Hematopoietic multipotent progenitor cell (in vitro differentiated cells): Measurements from ENCODE around the gene RCOR2. TPM values are rescaled to one million over a fixed set of nuclear protein-coding genes. Genes with fewer than 3 reads are reported as not detected.
"Not testable (repeated sequence)": the region's sequence is repeated elsewhere in the genome, so short reads cannot be mapped to it uniquely, and the experiment has no call there.

ENCODE experiments used
- DNase-seq, 3 donors: peaks; one replicate each; pipeline ENCODE4 v3.0.0-alpha.2; 2011 to 2015; ENCODE audit warnings: low read depth in 2 of 3, low spot score in 2 of 3
- total RNA-seq: library from RNA; depleted of rRNA; stranded (reverse); fragments of >200 nt; gene quantifications from one replicate; pipeline ENCODE4 v1.2.3, GENCODE V29; 2012

The RCOR2 gene
- total RNA-seq = 0.54 TPM

DNA sequence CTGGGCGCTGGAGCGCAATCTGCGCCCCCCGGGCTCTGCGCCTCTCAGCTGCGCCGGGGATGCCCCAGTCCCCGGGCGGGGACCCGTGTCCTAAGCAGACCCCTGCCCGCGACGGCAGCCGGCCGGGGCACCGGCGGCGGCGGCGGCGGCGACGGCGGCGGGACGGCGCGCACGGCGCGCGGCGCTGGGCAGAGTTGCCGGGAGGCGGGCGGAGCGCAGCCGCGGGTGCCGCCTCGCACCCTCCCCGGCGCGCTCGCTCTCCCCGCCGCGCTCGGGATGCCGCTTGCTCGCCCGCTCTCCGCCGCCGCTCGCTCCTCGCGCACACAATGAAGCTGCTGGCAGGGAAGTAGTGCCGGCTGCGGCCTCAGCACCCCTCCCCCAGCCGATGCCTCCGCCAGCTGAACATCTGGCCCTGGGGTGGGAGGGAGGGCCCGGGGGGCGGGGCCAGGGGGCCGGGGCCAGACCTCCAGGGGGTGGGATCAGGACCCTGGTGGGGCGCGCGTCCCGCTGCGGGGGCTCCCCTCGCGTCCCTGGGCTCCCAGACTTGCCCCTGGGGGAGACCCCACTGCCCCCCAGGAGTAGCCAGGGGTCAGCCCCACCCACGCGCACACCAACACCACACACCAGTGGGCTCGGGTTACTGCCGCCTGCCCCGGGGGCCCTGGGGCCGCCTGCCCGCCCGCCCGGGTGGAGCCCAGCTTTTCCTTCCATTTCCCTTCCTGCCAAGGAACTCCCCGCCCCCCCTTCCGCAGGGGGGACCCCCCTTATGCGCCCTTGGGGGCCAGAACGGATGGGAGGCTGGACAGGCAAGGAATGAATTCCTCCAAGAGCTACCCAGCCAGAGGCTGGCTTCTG is at the start of gene RCOR2:
Gene RCOR2 (minus strand): TSS at position 328 of the 855 bp plus-strand sequence. CDS start 708 bp downstream, outside the sequence.
- peak in 1 of 3 donors; percentile 78 for DNase-seq

DNA sequence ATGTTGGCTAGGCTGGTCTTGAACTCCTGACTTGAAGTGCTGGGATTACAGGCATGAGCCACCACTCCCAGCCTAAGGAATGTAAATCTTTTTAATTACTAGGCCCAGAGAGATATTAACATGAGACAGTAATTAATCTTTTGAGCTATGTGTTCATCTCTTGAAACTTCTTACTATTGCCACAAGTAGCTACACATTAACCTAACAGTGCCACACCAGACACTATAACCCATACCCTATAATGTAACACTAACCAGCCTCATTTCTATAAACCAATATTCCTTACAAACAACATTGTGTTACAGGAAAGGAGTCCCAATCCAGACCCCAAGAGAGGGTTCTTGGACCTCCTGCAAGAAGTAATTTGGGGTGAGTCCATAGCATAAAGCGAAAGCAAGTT is 49.5 kb upstream of the RCOR2 start:
- no peak for DNase-seq

DNA sequence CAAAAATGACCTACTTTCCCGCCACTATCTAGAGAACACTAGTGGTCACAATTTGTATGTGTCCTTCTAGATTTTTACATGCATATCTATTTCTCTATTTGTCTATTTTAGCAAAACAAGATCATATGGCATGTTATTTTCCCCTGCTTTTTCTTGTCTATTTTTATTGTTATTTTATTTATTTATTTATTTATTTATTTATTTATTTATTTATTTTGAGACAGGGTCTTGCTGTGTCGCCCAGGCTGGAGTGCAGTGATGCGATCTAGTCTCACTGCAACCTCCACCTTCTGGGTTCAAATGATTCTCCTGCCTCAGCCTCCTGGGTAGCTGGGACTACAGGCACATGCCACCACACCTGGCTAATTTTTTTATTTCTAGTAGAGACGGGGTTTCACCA is 46.9 kb upstream of the RCOR2 start:
- not testable (repeated sequence) for DNase-seq

DNA sequence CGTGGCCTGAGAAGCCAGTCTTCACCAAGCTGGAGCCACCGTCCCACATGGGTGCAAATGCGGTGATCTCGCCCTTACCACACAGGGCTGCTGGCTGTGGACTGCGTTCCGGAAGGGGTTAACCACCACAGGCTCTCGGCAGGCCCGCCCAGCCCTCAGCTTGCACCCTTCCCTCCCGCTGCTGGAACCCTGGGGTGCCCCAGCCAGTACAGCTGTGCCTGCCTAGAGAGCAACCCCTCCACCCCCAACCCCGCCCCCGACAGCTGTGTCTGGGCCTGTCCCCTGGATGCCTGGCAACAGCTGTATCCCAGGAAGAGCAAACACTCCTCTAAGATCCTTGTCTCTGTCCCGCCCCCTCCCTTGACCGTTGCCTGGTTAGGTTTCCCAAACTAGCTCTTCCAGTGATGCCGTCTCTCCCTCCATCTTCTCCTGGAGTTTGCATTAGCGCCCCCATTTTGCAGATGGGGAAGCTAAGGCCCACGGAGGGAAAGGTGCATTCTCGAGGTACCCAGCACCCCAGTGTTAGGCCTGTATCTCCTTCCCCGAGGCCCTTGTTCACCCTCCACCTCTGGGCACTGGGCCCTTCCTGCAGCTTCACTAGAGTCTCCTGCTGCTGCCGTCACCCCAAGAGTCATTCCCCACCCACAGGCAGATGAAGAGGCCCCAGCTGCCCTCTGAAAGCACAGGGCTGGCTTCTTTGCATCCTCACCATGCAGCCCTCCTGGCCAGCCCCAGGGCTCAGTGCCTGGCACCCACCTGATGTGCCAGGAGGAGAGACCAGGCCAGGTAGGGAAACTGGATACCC is 44.8 kb upstream of the RCOR2 start:
- DNase-seq = peak in 1 of 3 donors; percentile 15

DNA sequence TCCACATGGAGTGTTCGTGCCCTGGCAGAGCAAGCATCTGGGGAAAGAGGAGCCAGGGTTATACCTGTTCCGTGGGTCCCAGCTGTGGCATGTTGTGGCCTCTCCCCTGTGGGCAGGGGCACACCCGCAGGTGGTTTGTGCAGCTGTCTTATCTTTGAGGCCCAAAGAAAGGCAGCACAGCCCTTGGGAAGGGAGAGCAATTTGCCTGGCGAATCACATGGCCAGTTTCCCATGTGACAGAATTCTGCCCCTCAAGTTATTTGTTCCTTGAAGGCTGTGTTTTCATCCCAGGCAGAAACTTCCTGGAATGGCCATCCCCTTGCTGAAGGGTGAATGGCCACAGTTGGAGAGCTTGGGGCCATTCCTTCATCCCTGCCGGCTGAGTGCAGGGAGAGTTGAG is 41.0 kb upstream of the RCOR2 start:
- no peak for DNase-seq

DNA sequence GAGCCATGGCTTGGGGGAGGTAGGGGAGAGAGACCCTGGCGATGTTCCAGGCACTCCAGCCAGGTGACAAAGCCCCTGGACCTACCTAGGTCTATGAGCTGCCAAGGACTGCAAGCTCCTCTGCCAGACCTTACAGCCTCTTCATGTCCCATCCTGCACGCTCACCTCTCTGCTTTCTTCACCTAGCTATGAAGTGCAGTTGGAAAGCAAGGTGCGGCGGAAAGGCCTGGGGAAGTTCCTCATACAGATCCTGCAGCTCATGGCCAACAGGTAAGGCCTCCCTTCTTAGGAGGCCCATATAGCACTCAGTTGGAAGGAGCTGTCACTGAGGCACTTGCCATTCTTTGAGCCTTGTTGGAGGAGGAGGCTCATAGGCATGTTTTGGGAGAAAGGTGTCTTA is 35.6 kb upstream of the RCOR2 start:
- DNase-seq = no peak

DNA sequence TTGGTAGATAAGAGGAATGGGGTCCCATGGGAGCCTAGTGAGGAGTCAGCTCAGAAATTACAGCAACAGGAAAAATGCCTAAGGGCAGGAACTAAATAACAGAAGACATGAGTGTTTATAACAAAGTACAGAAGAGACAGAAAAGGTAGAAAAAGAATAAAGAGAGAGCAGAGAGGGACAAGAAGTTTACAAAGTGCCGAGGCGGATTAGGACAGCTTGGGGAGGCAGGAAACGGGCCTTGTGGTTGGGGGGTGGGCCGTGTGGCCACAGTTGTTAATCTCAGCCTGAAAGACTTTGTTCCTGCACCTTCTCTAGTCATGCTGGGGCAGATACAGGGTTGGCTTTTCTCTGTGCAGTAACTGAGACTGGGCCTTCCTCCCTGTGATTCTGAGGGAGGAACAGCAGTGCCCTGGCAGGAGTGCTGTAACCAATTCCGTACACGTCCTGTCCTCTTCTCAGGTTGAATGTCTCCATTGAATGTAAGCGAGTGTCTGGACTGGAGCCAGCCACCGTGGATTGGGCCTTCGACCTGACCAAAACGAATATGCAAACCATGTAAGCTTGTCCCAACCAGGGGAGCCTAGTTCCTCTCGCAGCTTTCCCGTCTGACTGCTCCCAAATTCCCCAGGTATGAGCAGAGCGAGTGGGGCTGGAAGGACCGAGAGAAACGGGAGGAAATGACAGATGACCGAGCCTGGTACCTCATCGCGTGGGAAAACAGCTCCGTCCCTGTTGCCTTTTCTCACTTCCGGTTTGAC is 35.0 kb upstream of the RCOR2 start:
- DNase-seq = peak in 2 of 3 donors; percentile 37 to 69

DNA sequence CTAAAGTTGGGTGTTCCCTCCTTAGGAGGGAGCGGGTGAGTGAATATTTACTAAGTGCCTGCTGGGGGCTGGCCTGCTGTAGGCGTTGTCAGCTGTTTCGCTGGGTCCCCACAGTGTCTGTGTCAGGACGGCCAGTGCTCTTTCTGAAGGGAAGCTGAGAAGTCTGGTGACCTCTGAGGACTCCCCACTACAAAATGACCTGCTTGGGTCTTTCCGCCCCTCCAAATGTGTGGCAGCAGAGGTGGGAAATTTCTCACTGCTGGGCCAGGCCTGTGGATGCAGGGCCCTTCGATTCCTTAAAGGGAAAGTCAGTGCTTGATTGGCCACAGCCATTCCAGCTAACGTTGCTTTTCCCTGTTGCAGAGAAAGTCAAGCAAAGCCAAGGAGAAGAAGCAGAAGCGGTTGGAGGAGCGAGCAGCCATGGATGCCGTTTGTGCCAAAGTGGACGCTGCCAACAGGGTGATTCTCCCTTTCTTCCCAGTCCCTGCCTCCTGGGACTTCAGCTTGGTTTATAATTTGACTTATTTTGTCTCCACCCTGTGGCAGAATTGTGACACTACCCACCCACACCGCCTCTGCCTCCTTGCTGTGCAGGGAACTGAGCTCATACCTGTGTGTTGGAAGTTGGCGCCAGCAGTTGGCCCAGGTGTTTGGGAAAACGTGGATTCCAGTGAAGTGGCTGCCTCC is 28.7 kb upstream of the RCOR2 start:
- peak in 2 of 3 donors; percentile 49 to 66 for DNase-seq

DNA sequence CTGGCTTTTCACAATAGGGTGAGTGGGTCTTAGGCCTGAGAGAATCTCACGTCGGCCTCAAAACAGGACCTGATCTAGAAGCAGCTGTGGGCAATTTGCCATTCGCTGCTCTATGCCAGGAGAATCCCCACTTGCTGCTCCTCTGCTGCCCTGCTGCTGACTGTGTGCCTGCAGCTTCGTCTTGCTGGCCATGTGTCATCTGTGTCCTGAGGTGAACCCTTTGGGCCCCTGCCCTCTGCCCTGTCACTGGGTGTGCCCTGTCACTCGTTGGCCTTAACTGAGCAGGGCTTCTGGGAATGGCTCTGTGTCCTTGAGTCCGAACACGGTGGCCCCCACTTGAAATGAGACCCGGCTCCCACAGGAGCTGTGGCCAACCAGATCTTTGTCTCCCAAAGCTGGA is 28.0 kb upstream of the RCOR2 start:
- DNase-seq = no peak

DNA sequence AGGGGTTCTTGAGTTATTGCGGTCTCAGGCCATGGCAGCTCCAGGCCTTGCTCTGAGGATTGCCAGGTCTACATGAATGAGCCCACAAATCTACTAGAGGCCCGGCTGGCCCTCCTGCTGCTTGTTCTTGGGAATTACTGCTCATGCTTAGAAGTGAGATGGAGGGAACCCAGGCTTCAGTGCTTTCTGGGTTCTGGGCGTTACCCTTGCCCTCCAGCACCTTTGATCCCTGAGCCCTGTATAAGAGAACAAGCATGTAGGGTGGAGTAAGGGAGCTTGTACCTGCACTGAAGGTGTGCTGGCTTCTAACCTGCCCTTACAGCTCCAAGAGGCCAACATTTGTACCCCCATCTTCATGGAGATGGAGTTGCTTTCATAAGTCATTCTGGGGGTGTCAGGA is 25.8 kb upstream of the RCOR2 start:
- DNase-seq = no peak

DNA sequence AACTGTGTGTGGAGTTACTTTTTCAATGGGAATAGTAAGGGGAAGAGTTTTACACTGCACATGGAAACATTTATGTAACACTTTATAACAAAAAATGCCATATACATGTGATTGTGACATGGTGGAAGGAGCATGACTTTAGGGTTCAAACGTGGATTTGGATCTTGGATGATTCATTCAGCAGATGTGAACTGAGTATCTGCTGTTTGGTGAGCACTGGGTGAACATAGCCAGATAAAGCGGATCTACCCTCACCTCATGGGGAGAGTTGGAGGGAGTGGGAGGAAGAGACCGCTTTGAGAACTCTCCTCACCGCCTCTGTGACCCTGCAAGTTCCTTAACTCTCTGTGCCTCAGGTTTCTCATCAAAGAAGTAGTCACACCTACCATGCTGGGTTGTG is 24.9 kb upstream of the RCOR2 start:
- no peak for DNase-seq

DNA sequence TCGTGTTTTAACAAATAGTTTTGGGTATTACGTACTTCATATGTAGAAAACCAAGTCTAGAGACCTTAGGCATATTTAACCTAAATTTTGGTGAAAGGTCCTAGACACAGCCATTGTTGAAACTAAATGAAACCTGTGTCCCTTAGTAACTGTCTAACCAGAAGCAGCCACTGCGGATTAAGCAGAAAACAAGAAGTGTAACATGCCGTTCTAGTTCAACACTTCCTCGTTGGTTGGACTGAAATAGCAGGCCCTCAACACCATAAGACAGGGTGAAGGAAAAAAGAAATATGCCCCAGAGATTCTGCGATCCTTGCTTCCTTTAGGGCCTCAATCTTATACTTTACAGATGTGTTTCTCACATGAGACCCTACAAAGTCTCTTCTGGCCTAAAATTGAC is 23.8 kb upstream of the RCOR2 start:
- DNase-seq = peak in 1 of 3 donors; percentile 69

DNA sequence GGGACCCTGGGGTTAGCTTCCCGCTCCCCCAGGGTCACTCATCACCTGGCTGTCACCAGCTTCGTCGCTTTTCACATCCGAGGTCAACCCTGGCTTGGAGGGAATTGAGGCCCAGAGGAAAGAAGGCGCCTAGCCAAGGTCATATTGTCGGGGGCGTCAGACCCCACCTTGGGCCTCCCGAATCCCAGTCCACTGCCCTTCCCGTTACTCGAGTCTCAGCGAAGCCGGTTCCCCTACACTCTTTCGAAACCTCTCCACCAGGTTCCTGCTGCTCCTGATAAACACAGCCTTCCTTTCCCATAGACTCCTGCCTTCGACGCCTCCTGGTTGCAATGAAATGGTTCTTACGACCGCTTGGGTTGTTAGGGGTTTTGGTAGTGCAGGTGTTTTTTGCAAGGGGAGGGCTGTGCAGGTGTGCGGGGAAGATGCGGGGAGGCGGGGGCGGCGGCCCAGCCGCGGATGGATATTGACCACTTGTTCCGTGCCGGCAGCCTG is 22.5 kb upstream of the RCOR2 start:
- DNase-seq = no peak

DNA sequence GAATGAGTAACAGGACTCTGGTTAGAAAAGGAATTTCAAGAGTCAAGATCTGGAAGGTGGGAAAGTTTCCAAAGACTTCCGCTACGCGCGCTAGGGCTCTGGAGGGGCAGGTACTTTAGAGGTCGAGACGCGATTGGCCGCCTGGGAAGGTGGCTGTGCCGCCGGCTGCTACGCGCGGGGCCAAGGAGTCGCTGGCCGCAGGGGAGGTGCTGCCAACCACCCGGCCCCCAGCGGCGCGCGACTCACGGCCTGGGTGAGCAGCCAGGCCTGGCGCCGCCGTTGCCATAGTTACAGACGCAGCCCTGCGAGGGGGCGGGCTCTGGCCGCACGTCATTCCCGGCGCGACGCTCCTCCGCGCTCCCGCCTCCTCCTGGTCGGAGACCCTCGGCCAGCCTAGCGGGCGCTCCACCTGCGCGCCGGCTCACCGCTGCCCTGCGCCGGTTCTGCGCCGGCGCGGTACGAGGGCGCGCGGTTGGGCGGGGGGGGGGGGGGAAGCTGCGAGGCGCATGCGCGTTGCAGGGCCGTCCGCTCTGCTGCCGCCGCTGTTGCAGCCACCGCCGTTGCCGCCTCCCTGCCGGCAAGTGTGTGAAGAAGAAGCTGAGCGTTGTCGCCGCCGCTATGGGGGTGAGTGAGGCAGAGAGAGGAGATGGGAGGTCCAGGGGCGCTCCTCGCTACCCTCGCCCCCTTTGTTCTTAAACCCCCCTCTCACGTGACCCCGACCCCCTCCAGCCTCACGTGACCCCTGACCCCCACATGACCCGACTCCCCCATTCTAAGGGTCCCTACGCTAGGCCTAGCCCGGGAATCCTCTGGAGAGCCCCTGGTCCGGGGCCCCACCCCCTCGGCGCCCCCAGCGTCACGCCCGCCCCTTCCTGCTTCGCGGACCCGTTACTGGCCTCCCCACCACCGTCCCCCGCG is 21.8 kb upstream of the RCOR2 start, which contains the start of gene NAA40:
Gene NAA40 (plus strand): TSS at position 524 of the 918 bp plus-strand sequence. CDS start 95 bp downstream, at position 619.
- peak; percentile 93 to 98 (median 97) for DNase-seq

DNA sequence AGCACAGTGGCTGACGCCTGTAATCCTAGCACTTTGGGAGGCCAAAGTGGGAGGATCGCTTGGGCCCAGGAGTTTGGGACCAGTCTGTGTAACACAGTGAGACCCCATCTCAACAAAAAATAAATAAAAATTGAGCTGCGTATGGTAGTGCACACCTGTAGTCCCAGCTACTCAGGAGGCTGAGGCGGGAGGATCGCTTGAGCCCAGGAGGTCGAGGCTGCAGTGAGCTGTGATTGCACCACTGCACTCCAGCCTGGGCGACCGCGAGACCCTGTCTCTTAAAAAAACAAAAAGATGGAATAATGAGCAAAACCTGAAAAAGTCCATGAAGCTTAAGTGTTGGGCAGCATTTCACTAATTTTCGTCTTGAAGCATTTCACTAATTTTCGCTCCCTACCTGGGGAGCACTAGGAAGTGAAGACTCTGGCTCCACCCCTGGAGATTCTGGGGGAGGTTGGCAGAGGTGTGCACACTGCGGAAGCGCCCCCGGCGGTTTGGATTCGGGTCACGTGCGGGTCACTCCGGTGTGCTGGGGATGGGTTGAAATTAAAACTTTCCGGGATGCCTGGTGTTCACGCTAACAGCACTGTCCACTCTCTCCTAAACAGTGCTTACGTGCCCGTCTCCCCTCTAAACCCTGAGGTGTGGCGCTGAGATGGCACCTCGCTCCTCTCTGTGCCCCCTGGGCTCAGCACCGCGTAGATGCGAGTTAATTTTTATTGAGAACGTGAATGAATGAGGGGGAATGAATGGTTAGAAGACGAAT is 20.9 kb upstream of the RCOR2 start:
- DNase-seq = no peak

DNA sequence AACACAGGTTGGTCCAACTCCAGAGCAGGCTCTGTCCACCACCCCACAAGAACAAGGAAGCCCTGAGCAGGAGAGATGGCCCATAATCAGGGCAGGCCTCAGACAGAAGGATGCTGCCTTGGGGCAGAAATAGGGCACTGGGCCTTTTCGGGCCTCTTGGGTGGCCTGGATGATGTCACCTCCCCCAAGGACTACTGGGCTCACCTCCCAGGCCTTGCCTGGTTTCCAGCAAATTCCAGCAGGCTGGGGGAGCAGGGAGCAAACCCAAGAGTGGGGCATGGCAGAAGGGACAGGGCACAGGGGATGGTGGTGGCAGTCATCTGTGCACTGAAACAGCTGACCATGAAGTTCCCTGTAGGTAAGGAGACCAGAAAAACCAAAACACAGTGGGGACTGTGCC is 16.5 kb upstream of the RCOR2 start:
- no peak for DNase-seq

DNA sequence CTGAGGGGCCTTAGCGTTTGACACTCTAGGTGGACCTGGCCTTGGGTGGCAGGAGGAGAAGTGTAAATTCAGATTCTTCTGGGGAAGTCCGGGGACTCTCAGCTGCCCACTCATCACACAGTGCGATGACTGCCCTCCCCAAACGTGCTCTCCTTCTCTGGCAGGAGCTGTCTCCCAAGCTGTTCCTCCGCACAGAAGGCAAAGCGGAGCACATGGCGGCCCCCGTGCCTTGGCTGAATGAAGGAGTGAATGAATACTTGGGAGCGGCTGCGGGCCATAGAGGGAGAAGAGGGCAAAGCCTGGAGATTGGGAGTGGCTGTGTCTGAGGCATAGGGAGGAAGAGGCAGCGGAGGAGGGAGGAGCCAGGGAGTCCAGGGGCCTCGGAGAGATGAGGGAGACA is 14.9 kb upstream of the RCOR2 start:
- DNase-seq = no peak

DNA sequence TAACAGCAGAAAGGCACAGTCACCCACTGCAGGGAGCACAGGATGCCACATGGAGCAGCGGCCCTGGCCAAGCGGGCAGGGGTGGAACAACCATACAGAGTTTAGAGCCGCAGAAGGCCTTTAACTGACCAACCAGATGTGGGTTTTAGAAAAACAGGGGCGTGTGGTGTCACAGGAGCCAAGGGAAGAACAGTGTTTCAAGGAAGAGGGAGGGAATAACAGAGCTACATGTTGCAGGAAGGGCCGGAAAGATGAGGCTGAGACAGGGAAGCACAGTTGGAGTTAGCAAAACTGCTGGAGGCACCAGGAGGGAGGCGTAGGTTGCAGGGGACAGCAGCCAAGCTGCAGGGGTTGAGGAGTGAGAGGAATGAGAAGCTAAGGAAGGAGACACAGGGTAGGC is 14.1 kb upstream of the RCOR2 start:
- no peak for DNase-seq
